A549 (cell line): Measurements from ENCODE around the gene CSTF1. TPM values are rescaled to one million over a fixed set of nuclear protein-coding genes. Genes with fewer than 3 reads are reported as not detected.

ENCODE experiments used
- ATAC-seq, 2 experiments: fragments of 200-7000 bp in 1 of 2; fragments of >200 bp in 1 of 2; cut with Nextera tagmentation in 1 of 2; cut with Tn5 transposase in 1 of 2; 3 replicates each; pipeline versions ENCODE4 v1.8.0 to v1.9.1; 2018 to 2020; ENCODE audit warnings: mild to moderate bottlenecking in 1 of 2, moderate library complexity in 1 of 2
- CTCF ChIA-PET: fragments of 300-600 bp; sonication (Branson Sonifier 250); formaldehyde crosslinking; extraction: SDS; loops from one replicate; lab custom pipeline; 2021; ENCODE audit warnings: antibody characterized with exemption, inconsistent platforms; lab: Yijun Ruan, JAX
- POLR2A ChIA-PET: fragments of 350-600 bp; formaldehyde crosslinking; extraction: SDS; loops from one replicate; lab custom pipeline; 2021; ENCODE audit warnings: antibody characterized with exemption, inconsistent platforms; lab: Yijun Ruan, JAX
- DNase-seq, 2 experiments: peaks; one replicate each; pipeline versions ENCODE4 v3.0.0 to v3.0.0-alpha.2; 2011 to 2016; ENCODE audit warnings: low read depth in 1 of 2, low spot score in 1 of 2
- FAIRE-seq: peaks from 2 replicates; lab custom pipeline; 2011; peaks lifted over from hg19 to GRCh38; lab: Jason Lieb, UNC
- H3K27ac ChIP-seq, 2 experiments: fragments of >200 bp; sonication (Bioruptor Twin); formaldehyde crosslinking; 3 replicates each; pipeline ENCODE4 v1.5.1; 2016 to 2017
- H3K4me1 ChIP-seq: fragments of >200 bp; sonication (Bioruptor Twin); formaldehyde crosslinking; 3 replicates; pipeline ENCODE4 v1.6.1; 2016
- H3K4me2 ChIP-seq: fragments of >200 bp; sonication (Bioruptor Twin); formaldehyde crosslinking; 3 replicates; pipeline ENCODE4 v1.6.1; 2016
- H3K4me3 ChIP-seq: fragments of >200 bp; sonication (Bioruptor Twin); formaldehyde crosslinking; 3 replicates; pipeline ENCODE4 v1.5.1; 2016
- H3K9me3 ChIP-seq: fragments of >200 bp; sonication (Bioruptor Twin); formaldehyde crosslinking; 3 replicates; pipeline ENCODE4 v1.6.1; 2016
- BHLHE40 ChIP-seq: IDR thresholded peaks from 2 replicates; pipeline ENCODE4 v1.6.1; 2012; ENCODE audit warnings: low read depth, low read length, inconsistent platforms
- CEBPB ChIP-seq, 2 experiments: fragments of >200 bp in 1 of 2; sonication (Bioruptor Twin) in 1 of 2; formaldehyde crosslinking in 1 of 2; IDR thresholded peaks; 2 replicates each; pipeline ENCODE4 v1.6.1; 2012 to 2016
- EHMT2 ChIP-seq: fragments of 200-600 bp; sonication (generic); IDR thresholded peaks from 2 replicates; pipeline ENCODE4 v1.6.1; 2016; ENCODE audit warnings: antibody characterized with exemption, low read depth, mild to moderate bottlenecking, moderate library complexity
- HOXA7 ChIP-seq: fragments of 250-450 bp; sonication (Bioruptor Pico); IDR thresholded peaks from 2 replicates; pipeline ENCODE4 v1.5.0; 2020; ENCODE audit warnings: mild to moderate bottlenecking, moderate library complexity
- JUN ChIP-seq, 2 experiments: fragments of >200 bp; sonication (Bioruptor Twin); formaldehyde crosslinking; IDR thresholded peaks; 2 replicates in 1 of 2; 3 replicates in 1 of 2; pipeline ENCODE4 v1.6.1; 2016 to 2017
- MAFK ChIP-seq: fragments of 450-650 bp; IDR thresholded peaks from 2 replicates; pipeline ENCODE4 v1.6.1; 2014; ENCODE audit not compliant: partially characterized antibody
- NR3C1 ChIP-seq: fragments of >200 bp; sonication (Bioruptor Twin); formaldehyde crosslinking; IDR thresholded peaks from 3 replicates; pipeline ENCODE4 v1.6.1; 2017
- RAD21 ChIP-seq, 2 experiments: fragments of >200 bp in 1 of 2; sonication (Bioruptor Twin) in 1 of 2; formaldehyde crosslinking in 1 of 2; IDR thresholded peaks in 1 of 2; conservative IDR thresholded peaks in 1 of 2; 2 replicates in 1 of 2; 3 replicates in 1 of 2; pipeline ENCODE4 v1.6.1; 2012 to 2018; ENCODE audit warnings: inconsistent platforms in 1 of 2
- RCOR1 ChIP-seq: fragments of 150-350 bp; IDR thresholded peaks from 2 replicates; pipeline ENCODE4 v1.6.1; 2014; ENCODE audit warnings: antibody characterized with exemption, low read length, low read depth
- TFCP2L1 ChIP-seq: fragments of 250-450 bp; sonication (Bioruptor Pico); IDR thresholded peaks from 2 replicates; pipeline ENCODE4 v1.5.0; 2021; ENCODE audit warnings: mild to moderate bottlenecking
- ZNF302 ChIP-seq: fragments of 250-450 bp; sonication (Bioruptor Pico); IDR thresholded peaks from 2 replicates; pipeline ENCODE4 v1.9.0; 2021; ENCODE audit warnings: inconsistent platforms, mild to moderate bottlenecking, moderate library complexity
- WGBS: methylation state at CpG from one replicate; pipeline ENCODE4 v1.1.6; 2017; ENCODE audit errors: missing lambda C conversion rate; 5-methylcytosine and 5-hydroxymethylcytosine counted together
- polyA plus RNA-seq, 4 experiments: library from polyadenylated mRNA; depleted of rRNA in 3 of 4; stranded (reverse); fragments of >200 nt; fragmentation: RNase III in 1 of 4; extraction: RNeasy Plus Mini Kit Qiagen cat#74134 plus additional on column Dnase treatment in 1 of 4; gene quantifications; 2 replicates in 3 of 4; 3 replicates in 1 of 4; pipeline ENCODE4 v1.2.3, GENCODE V29; 2011 to 2017
- TF ChIP-seq, protein P1 (sequence below): IDR thresholded peaks from 2 replicates; pipeline ENCODE4 v1.6.1; 2012; ENCODE audit warnings: low read depth, borderline replicate concordance
- TF ChIP-seq, protein P2 (sequence below): fragments of 450-650 bp; IDR thresholded peaks from 2 replicates; pipeline ENCODE4 v1.6.1; 2014; ENCODE audit warnings: antibody characterized with exemption

Gene CSTF1
- polyA plus RNA-seq, 2 of the 4 experiments (the other 2 are of a cell fraction) = 40.9 to 79.9 TPM

DNA sequence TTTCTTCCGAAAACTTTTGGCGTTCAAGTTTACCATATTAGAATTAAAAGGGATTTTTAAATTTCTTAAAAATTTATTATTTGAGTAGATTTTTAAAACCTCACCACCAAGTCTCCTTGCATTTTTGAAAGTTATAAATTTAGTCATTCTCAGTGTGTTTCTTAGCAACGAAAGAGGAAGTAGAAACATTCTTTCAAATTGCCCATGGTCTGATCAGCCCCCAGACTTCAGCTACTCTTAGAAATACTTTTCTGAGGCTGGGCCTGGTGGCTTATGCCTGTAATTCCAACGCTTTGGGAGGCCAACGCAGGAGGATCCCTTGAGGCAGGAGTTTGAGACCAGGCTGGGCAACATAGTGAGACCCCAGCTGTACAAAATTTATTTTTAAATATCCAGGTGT lies 60.9 kb downstream of the CSTF1 start:
- ChIA-PET POLR2A (no interaction called here), CTCF (interaction anchor here (0.5 to 1.1 kb wide), 2 partner anchors 11 to 15 kb away, joined by 3 to 4 read pairs; no protein-coding TSS in a partner anchor)
- H3K4me1 ChIP-seq = no peaks in the 10 kb centered on the region
- 46% methylated on average over 5 of the region's 5 CpGs for WGBS
- ATAC-seq (no peak), FAIRE-seq (no peak), DNase-seq (no peak)
- H3K27ac ChIP-seq = no peak overlapping the region
- H3K9me3 ChIP-seq = no peaks in the 10 kb centered on the region
- H3K4me2 ChIP-seq = no peak overlapping the region
- TF ChIP-seq RCOR1 (no peak), JUN (IDR thresholded peaks at IDR 0.05) (no peak), RAD21 (conservative IDR thresholded peaks at IDR 0.05 in 1 of 2, IDR thresholded peaks at IDR 0.05 in 1 of 2) (no peak), MAFK (no peak), EHMT2 (no peak), HOXA7 (CRISPR knock-in tag) (no peak)
- H3K4me3 ChIP-seq = no peak overlapping the region

- CTCF ChIA-PET = interaction anchor here (0.6 to 1.2 kb wide), 3 partner anchors 9 to 140 kb away, joined by 3 read pairs; no protein-coding TSS in a partner anchor
Observed at GRCh38 chr20:56454754-56455153, 62.3 kb downstream of the CSTF1 start.

More at GRCh38 chr20:56454754-56455153, 62.3 kb downstream of the CSTF1 start:
- WGBS = 62% methylated on average over 7 of the region's 7 CpGs
- TF ChIP-seq CEBPB (IDR thresholded peaks at IDR 0.05) (no peak), BHLHE40 (no peak), RCOR1 (no peak), NR3C1 (no peak), TFCP2L1 (CRISPR knock-in tag) (no peak), ZNF302 (no peak), EHMT2 (no peak)
- TF ChIP-seq, protein P1, sequence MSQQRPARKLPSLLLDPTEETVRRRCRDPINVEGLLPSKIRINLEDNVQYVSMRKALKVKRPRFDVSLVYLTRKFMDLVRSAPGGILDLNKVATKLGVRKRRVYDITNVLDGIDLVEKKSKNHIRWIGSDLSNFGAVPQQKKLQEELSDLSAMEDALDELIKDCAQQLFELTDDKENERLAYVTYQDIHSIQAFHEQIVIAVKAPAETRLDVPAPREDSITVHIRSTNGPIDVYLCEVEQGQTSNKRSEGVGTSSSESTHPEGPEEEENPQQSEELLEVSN = no peak
- TF ChIP-seq, protein P2, sequence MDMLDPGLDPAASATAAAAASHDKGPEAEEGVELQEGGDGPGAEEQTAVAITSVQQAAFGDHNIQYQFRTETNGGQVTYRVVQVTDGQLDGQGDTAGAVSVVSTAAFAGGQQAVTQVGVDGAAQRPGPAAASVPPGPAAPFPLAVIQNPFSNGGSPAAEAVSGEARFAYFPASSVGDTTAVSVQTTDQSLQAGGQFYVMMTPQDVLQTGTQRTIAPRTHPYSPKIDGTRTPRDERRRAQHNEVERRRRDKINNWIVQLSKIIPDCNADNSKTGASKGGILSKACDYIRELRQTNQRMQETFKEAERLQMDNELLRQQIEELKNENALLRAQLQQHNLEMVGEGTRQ = no peak
- Histone ChIP-seq H3K9me3 (no peaks in the 10 kb centered on the region), H3K27ac (no peak overlapping the region), H3K4me2 (no peak overlapping the region), H3K4me3 (no peak overlapping the region), H3K4me1 (no peaks in the 10 kb centered on the region)
- no peak for DNase-seq
- ATAC-seq = no peak
- no peak for FAIRE-seq
- POLR2A ChIA-PET = no interaction called here

Other genes starting within 250 kb of the CSTF1 start
- not detected in 2 replicates for gene MC3R, start 143.9 kb upstream of the CSTF1 start, polyA plus RNA-seq (2011; rRNA removed)
- not detected in 3 replicates for gene MC3R, start 143.9 kb upstream of the CSTF1 start, polyA plus RNA-seq (2017; fragmentation: RNase III; extraction: RNeasy Plus Mini Kit Qiagen cat#74134 plus additional on column Dnase treatment)
- gene FAM210B, start 33.7 kb upstream of the CSTF1 start, polyA plus RNA-seq (2011; rRNA removed) = 12.9 and 13.1 TPM in 2 replicates
- gene FAM210B, start 33.7 kb upstream of the CSTF1 start, polyA plus RNA-seq (2017; fragmentation: RNase III; extraction: RNeasy Plus Mini Kit Qiagen cat#74134 plus additional on column Dnase treatment) = 9.1 to 10.8 TPM (median 9.6 TPM) in 3 replicates
- 116 and 123 TPM in 2 replicates for gene AURKA, start 430 bp upstream of the CSTF1 start, polyA plus RNA-seq (2011; rRNA removed)
- gene AURKA, start 430 bp upstream of the CSTF1 start, polyA plus RNA-seq (2017; fragmentation: RNase III; extraction: RNeasy Plus Mini Kit Qiagen cat#74134 plus additional on column Dnase treatment) = 107 to 125 TPM (median 117 TPM) in 3 replicates
- 0.09 and 0.19 TPM in 2 replicates for gene CASS4, start 19.6 kb downstream of the CSTF1 start, polyA plus RNA-seq (2011; rRNA removed)
- gene CASS4, start 19.6 kb downstream of the CSTF1 start, polyA plus RNA-seq (2017; fragmentation: RNase III; extraction: RNeasy Plus Mini Kit Qiagen cat#74134 plus additional on column Dnase treatment) = 0.03 to 0.09 TPM (median 0.07 TPM) in 3 replicates
- 86.6 and 102 TPM in 2 replicates for gene RTF2, start 76.0 kb downstream of the CSTF1 start, polyA plus RNA-seq (2011; rRNA removed)
- gene RTF2, start 76.0 kb downstream of the CSTF1 start, polyA plus RNA-seq (2017; fragmentation: RNase III; extraction: RNeasy Plus Mini Kit Qiagen cat#74134 plus additional on column Dnase treatment) = 111 to 118 TPM (median 115 TPM) in 3 replicates
- gene FAM209A, start 132.1 kb downstream of the CSTF1 start, polyA plus RNA-seq (2011; rRNA removed) = 0.32 and 0.65 TPM in 2 replicates
- gene FAM209A, start 132.1 kb downstream of the CSTF1 start, polyA plus RNA-seq (2017; fragmentation: RNase III; extraction: RNeasy Plus Mini Kit Qiagen cat#74134 plus additional on column Dnase treatment) = 0.12 to 0.22 TPM (median 0.14 TPM) in 3 replicates
- gene FAM209B, start 140.6 kb downstream of the CSTF1 start, polyA plus RNA-seq (2011; rRNA removed) = 0.78 and 0.97 TPM in 2 replicates
- 0.20 to 0.70 TPM (median 0.46 TPM) in 3 replicates for gene FAM209B, start 140.6 kb downstream of the CSTF1 start, polyA plus RNA-seq (2017; fragmentation: RNase III; extraction: RNeasy Plus Mini Kit Qiagen cat#74134 plus additional on column Dnase treatment)
- 11.6 and 14.2 TPM in 2 replicates for gene TFAP2C, start 236.7 kb downstream of the CSTF1 start, polyA plus RNA-seq (2011; rRNA removed)
- gene TFAP2C, start 236.7 kb downstream of the CSTF1 start, polyA plus RNA-seq (2017; fragmentation: RNase III; extraction: RNeasy Plus Mini Kit Qiagen cat#74134 plus additional on column Dnase treatment) = 9.1 to 9.6 TPM (median 9.2 TPM) in 3 replicates